Natural killer cell (primary cell): ENCODE results near the gene COL5A1. TPM values are rescaled to one million over a fixed set of nuclear protein-coding genes. Genes with fewer than 3 reads are reported as not detected.

Experiments
- ATAC-seq, 3 donors: fragments of 150-1000 bp in 2 of 3; fragments of 200-7000 bp in 1 of 3; cut with Tn5 transposase; 1 replicate in 1 of 3; 2 replicates in 2 of 3; pipeline ENCODE4 v1.10.0; 2021; ENCODE audit warnings: mild to moderate bottlenecking in 2 of 3, moderate library complexity in 2 of 3
- DNase-seq, 2 donors: peaks; one replicate each; pipeline versions ENCODE4 v3.0.0 to v3.0.0-alpha.2; 2013 to 2021; ENCODE audit warnings: mixed read lengths in 1 of 2
- H3K27ac ChIP-seq: one replicate; pipeline ENCODE4 v1.5.1; 2013; ENCODE audit warnings: mild to moderate bottlenecking, low read length
- H3K27me3 ChIP-seq: one replicate; pipeline ENCODE4 v1.6.1; 2013; ENCODE audit warnings: low read length; ENCODE audit not compliant: control insufficient read depth, insufficient read depth
- H3K36me3 ChIP-seq: one replicate; pipeline ENCODE4 v1.6.1; 2013; ENCODE audit warnings: low read length; ENCODE audit not compliant: control insufficient read depth, insufficient read depth
- H3K4me1 ChIP-seq: one replicate; pipeline ENCODE4 v1.6.1; 2013; ENCODE audit warnings: low read length; ENCODE audit not compliant: control insufficient read depth, insufficient read depth
- H3K4me3 ChIP-seq: one replicate; pipeline ENCODE4 v1.5.1; 2013; ENCODE audit warnings: low read length
- H3K9me3 ChIP-seq: one replicate; pipeline ENCODE4 v1.6.1; 2013; ENCODE audit warnings: low read length; ENCODE audit not compliant: control insufficient read depth, insufficient read depth
- H3K27ac Mint-ChIP-seq, 2 donors: one replicate each; pipeline ENCODE4 v1.8.0; 2022; ENCODE audit warnings: mild to moderate bottlenecking in 2 of 2, mixed read lengths in 2 of 2, moderate library complexity in 1 of 2
- H3K27me3 Mint-ChIP-seq, 2 donors: one replicate each; pipeline ENCODE4 v1.8.0; 2022; ENCODE audit warnings: low read depth in 2 of 2, mixed read lengths in 2 of 2
- H3K36me3 Mint-ChIP-seq: one replicate; pipeline ENCODE4 v1.8.0; 2022; ENCODE audit warnings: mixed read lengths
- H3K4me1 Mint-ChIP-seq, 2 donors: one replicate each; pipeline ENCODE4 v1.8.0; 2022; ENCODE audit warnings: mixed read lengths in 2 of 2
- H3K4me3 Mint-ChIP-seq: one replicate; pipeline ENCODE4 v1.8.0; 2022; ENCODE audit warnings: mild to moderate bottlenecking, moderate library complexity, mixed read lengths
- H3K9me3 Mint-ChIP-seq, 2 donors: one replicate each; pipeline ENCODE4 v1.8.0; 2022; ENCODE audit warnings: mixed read lengths in 2 of 2
- WGBS: methylation state at CpG from one replicate; pipeline ENCODE4 v1.1.7; 2013; ENCODE audit warnings: missing lambda C conversion rate; ENCODE audit not compliant: insufficient coverage; 5-methylcytosine and 5-hydroxymethylcytosine counted together
- intact Hi-C: fragments of 100-400 bp; cut with micrococcal nuclease; formaldehyde crosslinking; loops from one replicate; pipeline ENCODE4 v1.14.2; 2022
- total RNA-seq, 4 donors: library from RNA; stranded (reverse); fragments of 120-200 nt in 1 of 4; gene quantifications; one replicate each; pipeline versions ENCODE4 v1.2.3 to v1.2.4, GENCODE V29; 2013 to 2022
- TF ChIP-seq, protein P1 (sequence below): fragments of 200-600 bp; IDR thresholded peaks from one replicate; pipeline ENCODE4 v1.8.0; 2022; ENCODE audit warnings: antibody characterized with exemption

Gene COL5A1
- total RNA-seq, 3 donors from 2014 or later (not counting 1 experiment from before 2014, with no cell fraction given): 0.11 to 0.28 (median 0.23) TPM

- ATAC-seq (no peak), DNase-seq (no peak)
- Mint-ChIP-seq H3K9me3 (peaks cover 0 to 2% of the 10 kb centered on the region in 2 donors), H3K36me3 (no peaks in the 10 kb centered on the region), H3K4me1 (peaks cover 3 to 7% of the 10 kb centered on the region in 2 donors), H3K27ac (no peak overlapping the region), H3K4me3 (no peak overlapping the region), H3K27me3 (peaks cover 0 to 2% of the 10 kb centered on the region in 2 donors)
- H3K9me3 ChIP-seq: no peaks in the 10 kb centered on the region
- peaks cover 21% of the 10 kb centered on the region for H3K4me1 ChIP-seq
- H3K4me3 ChIP-seq: no peak overlapping the region
- no peaks in the 10 kb centered on the region for H3K36me3 ChIP-seq
- 84% methylated on average over 28 of the region's 28 CpGs for WGBS
- intact Hi-C loops: no loop called here
- TF ChIP-seq, protein P1, sequence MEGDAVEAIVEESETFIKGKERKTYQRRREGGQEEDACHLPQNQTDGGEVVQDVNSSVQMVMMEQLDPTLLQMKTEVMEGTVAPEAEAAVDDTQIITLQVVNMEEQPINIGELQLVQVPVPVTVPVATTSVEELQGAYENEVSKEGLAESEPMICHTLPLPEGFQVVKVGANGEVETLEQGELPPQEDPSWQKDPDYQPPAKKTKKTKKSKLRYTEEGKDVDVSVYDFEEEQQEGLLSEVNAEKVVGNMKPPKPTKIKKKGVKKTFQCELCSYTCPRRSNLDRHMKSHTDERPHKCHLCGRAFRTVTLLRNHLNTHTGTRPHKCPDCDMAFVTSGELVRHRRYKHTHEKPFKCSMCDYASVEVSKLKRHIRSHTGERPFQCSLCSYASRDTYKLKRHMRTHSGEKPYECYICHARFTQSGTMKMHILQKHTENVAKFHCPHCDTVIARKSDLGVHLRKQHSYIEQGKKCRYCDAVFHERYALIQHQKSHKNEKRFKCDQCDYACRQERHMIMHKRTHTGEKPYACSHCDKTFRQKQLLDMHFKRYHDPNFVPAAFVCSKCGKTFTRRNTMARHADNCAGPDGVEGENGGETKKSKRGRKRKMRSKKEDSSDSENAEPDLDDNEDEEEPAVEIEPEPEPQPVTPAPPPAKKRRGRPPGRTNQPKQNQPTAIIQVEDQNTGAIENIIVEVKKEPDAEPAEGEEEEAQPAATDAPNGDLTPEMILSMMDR: no peak
- no peaks in the 10 kb centered on the region for H3K27me3 ChIP-seq
- no peak overlapping the region for H3K27ac ChIP-seq
These were observed 87.3 kb downstream of the COL5A1 start for GRCh38 chr9:134728801-134729495.

DNA sequence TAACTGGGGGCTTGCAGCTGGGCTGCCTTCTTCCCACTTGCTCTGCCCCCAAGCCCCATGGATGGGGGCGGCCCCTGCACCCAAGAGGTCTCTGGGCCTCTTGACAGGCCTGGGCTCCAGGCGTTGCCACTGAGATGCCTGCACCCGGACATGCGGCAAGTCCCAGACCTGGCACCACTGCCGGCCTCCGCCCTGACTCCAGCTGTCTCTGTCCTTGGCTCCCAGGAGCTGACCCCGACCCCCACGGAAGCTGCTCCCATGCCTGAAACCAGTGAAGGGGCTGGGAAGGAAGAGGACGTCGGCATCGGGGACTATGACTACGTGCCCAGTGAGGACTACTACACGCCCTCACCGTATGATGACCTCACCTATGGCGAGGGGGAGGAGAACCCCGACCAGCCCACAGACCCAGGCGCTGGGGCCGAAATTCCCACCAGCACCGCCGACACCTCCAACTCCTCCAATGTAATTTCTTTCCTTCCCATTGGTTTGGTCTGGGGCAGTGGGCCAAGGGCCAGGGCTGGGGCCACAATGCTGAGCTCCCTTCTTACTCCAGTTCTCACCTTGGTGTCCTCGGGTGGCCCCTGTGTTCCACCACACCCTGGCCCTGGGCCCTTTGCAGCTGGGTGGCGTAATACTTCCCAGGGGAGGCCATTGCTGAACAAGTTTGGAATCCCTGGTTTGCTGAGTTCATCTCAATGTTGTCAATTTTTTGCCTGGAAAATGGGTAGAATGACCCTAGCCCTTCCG, 88.6 kb downstream of the COL5A1 start:
- H3K27me3 ChIP-seq: no peaks in the 10 kb centered on the region
- TF ChIP-seq, protein P1: no peak
- peaks cover 9% of the 10 kb centered on the region for H3K4me1 ChIP-seq
- no peaks in the 10 kb centered on the region for H3K9me3 ChIP-seq
- no peak overlapping the region for H3K27ac ChIP-seq
- 93% methylated on average over 23 of the region's 23 CpGs for WGBS
- no peak for DNase-seq
- no peak overlapping the region for H3K4me3 Mint-ChIP-seq
- no peak for ATAC-seq
- no peak overlapping the region for H3K4me3 ChIP-seq
- no peaks in the 10 kb centered on the region for H3K36me3 Mint-ChIP-seq
- H3K36me3 ChIP-seq: no peaks in the 10 kb centered on the region
- H3K27ac Mint-ChIP-seq: no peak overlapping the region
- H3K4me1 Mint-ChIP-seq: peaks cover 0 to 7% of the 10 kb centered on the region in 2 donors
- no peaks in the 10 kb centered on the region for H3K27me3 Mint-ChIP-seq
- peaks cover 0 to 2% of the 10 kb centered on the region in 2 donors for H3K9me3 Mint-ChIP-seq
- intact Hi-C loops: no loop called here

GRCh38 chr9:134730761-134731496, 89.3 kb downstream of the COL5A1 start:
- WGBS: 90% methylated on average over 22 of the region's 22 CpGs
- TF ChIP-seq, protein P1: no peak
- H3K9me3 Mint-ChIP-seq: peaks cover 0 to 2% of the 10 kb centered on the region in 2 donors
- no peak overlapping the region for H3K4me3 Mint-ChIP-seq
- H3K27ac Mint-ChIP-seq: no peak overlapping the region
- Histone ChIP-seq H3K27me3 (no peaks in the 10 kb centered on the region), H3K4me1 (peaks cover 3% of the 10 kb centered on the region), H3K9me3 (no peaks in the 10 kb centered on the region), H3K27ac (no peak overlapping the region), H3K4me3 (no peak overlapping the region), H3K36me3 (no peaks in the 10 kb centered on the region)
- intact Hi-C loops: no loop called here
- no peak for ATAC-seq
- H3K4me1 Mint-ChIP-seq: no peaks in the 10 kb centered on the region
- DNase-seq: no peak
- H3K36me3 Mint-ChIP-seq: no peaks in the 10 kb centered on the region
- no peaks in the 10 kb centered on the region for H3K27me3 Mint-ChIP-seq
